GM19043 (cell line): ENCODE results near the gene GCNT4.
A peak's percentile ranks its signal among the peaks of the same experiment; 100 is the strongest.
"Not testable (repeated sequence)": the region's sequence is repeated elsewhere in the genome, so short reads cannot be mapped to it uniquely, and the experiment has no call there.

ENCODE experiments used
- ATAC-seq: cut with Tn5 transposase; IDR thresholded peaks from one replicate; pipeline ENCODE4 v1.9.1; 2021; ENCODE audit warnings: low read depth; ENCODE audit not compliant: unreplicated experiment

Gene GCNT4

GRCh38 chr5:75052192-75053053 lies at the start of gene GCNT4:
Gene GCNT4, minus strand, starts transcription at chr5:75052558. Its CDS starts 22,521 bp downstream, at chr5:75030037.
- ATAC-seq, result no peak

- not testable (repeated sequence) for ATAC-seq
Observed at GRCh38 chr5:75095956-75096355, 43.6 kb upstream of the GCNT4 start.

GRCh38 chr5:75091597-75091996 lies 39.2 kb upstream of the GCNT4 start:
- ATAC-seq, result no peak

- ATAC-seq, result no peak
Observed at GRCh38 chr5:75089662-75090061, 37.3 kb upstream of the GCNT4 start.

- no peak for ATAC-seq
Observed at GRCh38 chr5:75089137-75089536, 36.8 kb upstream of the GCNT4 start.

GRCh38 chr5:75088648-75089047 lies 36.3 kb upstream of the GCNT4 start:
- no peak for ATAC-seq

- no peak for ATAC-seq
Observed at GRCh38 chr5:75081510-75081909, 29.2 kb upstream of the GCNT4 start.

GRCh38 chr5:75079346-75079745 lies 27.0 kb upstream of the GCNT4 start:
- ATAC-seq, result not testable (repeated sequence)

- no peak for ATAC-seq
Observed at GRCh38 chr5:75078027-75078426, 25.7 kb upstream of the GCNT4 start.

- no peak for ATAC-seq
Observed at GRCh38 chr5:75072061-75072460, 19.7 kb upstream of the GCNT4 start.

- ATAC-seq, result no peak
Observed at GRCh38 chr5:75071100-75071499, 18.7 kb upstream of the GCNT4 start.

- no peak for ATAC-seq
Observed at GRCh38 chr5:75067434-75067833, 15.1 kb upstream of the GCNT4 start.

GRCh38 chr5:75062925-75063531 lies 10.7 kb upstream of the GCNT4 start:
- ATAC-seq, result peak; percentile 59

- no peak for ATAC-seq
Observed at GRCh38 chr5:75059912-75060545, 7.7 kb upstream of the GCNT4 start.

- ATAC-seq, result no peak
Observed at GRCh38 chr5:75058986-75059535, 6.7 kb upstream of the GCNT4 start.

GRCh38 chr5:75057561-75057960 lies 5.2 kb upstream of the GCNT4 start:
- no peak for ATAC-seq

- ATAC-seq, result no peak
Observed at GRCh38 chr5:75055727-75056144, 3.4 kb upstream of the GCNT4 start.

- ATAC-seq, result no peak
Observed at GRCh38 chr5:75054134-75054930, 2.0 kb upstream of the GCNT4 start.

- no peak for ATAC-seq
Observed at GRCh38 chr5:75053304-75054133, 1.2 kb upstream of the GCNT4 start.

GRCh38 chr5:75053054-75053303 lies 621 bp upstream of the GCNT4 start:
- no peak for ATAC-seq
